H1 (cell line): ENCODE results near the gene CBX2. TPM values are rescaled to one million over a fixed set of nuclear protein-coding genes. Genes with fewer than 3 reads are reported as not detected.

Experiments
- CTCF ChIA-PET: fragments of 300-600 bp; sonication (Branson Sonifier 250); formaldehyde crosslinking; loops from one replicate; lab custom pipeline; 2021; ENCODE audit not compliant: partially characterized antibody; lab: Charles Lee
- POLR2A ChIA-PET: fragments of 300-600 bp; sonication (Branson Sonifier 250); formaldehyde crosslinking; loops from one replicate; lab custom pipeline; 2021; ENCODE audit warnings: inconsistent platforms; ENCODE audit not compliant: partially characterized antibody; lab: Charles Lee
- DNase-seq, 2 experiments: peaks; one replicate each; pipeline versions ENCODE4 v3.0.0 to v3.0.0-alpha.2; 2010 to 2022; ENCODE audit warnings: low spot score in 2 of 2, low read depth in 1 of 2, mixed read lengths in 1 of 2
- FAIRE-seq: peaks from 2 replicates; lab custom pipeline; 2011; peaks lifted over from hg19 to GRCh38; lab: Jason Lieb, UNC
- H2AFZ ChIP-seq: 2 replicates; pipeline ENCODE4 v1.8.1; 2012; ENCODE audit warnings: low read length, inconsistent platforms
- H2AK5ac ChIP-seq: 2 replicates; pipeline ENCODE4 v1.6.1; 2013; ENCODE audit warnings: low read depth, low read length
- H2BK120ac ChIP-seq: replicated peaks from 2 replicates; pipeline ENCODE3; 2013; ENCODE audit warnings: low read depth, low read length, inconsistent platforms
- H2BK12ac ChIP-seq: 2 replicates; pipeline ENCODE4 v1.6.1; 2013; ENCODE audit warnings: low read depth, low read length
- H2BK15ac ChIP-seq: 2 replicates; pipeline ENCODE4 v1.6.1; 2013; ENCODE audit warnings: low read length
- H2BK20ac ChIP-seq: 2 replicates; pipeline ENCODE4 v1.6.1; 2013; ENCODE audit warnings: low read length
- H2BK5ac ChIP-seq: 2 replicates; pipeline ENCODE4 v1.6.1; 2013; ENCODE audit warnings: low read depth, low read length
- H3K14ac ChIP-seq: 2 replicates; pipeline ENCODE4 v1.6.1; 2013; ENCODE audit warnings: inconsistent platforms; ENCODE audit not compliant: insufficient read length
- H3K18ac ChIP-seq: 2 replicates; pipeline ENCODE4 v1.6.1; 2013; ENCODE audit warnings: low read length; ENCODE audit errors: extremely low read depth
- H3K23ac ChIP-seq: 2 replicates; pipeline ENCODE4 v1.6.1; 2013; ENCODE audit warnings: inconsistent platforms; ENCODE audit not compliant: insufficient read length
- H3K23me2 ChIP-seq: 2 replicates; pipeline ENCODE4 v1.6.1; 2013; ENCODE audit warnings: low read depth, low read length
- H3K27ac ChIP-seq: 2 replicates; pipeline ENCODE4 v1.6.1; 2011; ENCODE audit warnings: low read depth, low read length, inconsistent platforms
- H3K27me3 ChIP-seq, 4 experiments: replicated peaks in 1 of 4; 1 replicate in 1 of 4; 2 replicates in 3 of 4; pipeline versions ENCODE4 v1.6.1 to v1.8.1; 2011 to 2013; ENCODE audit warnings: low read length in 3 of 4, mild to moderate bottlenecking in 3 of 4, inconsistent platforms in 2 of 4, mixed read lengths in 2 of 4, moderate library complexity in 1 of 4; ENCODE audit not compliant: control insufficient read depth in 3 of 4, insufficient read depth in 3 of 4; ENCODE audit errors: extremely low read depth in 1 of 4
- H3K36me3 ChIP-seq, 4 experiments: 2 replicates each; pipeline versions ENCODE4 v1.6.1 to v1.8.1; 2011 to 2013; ENCODE audit warnings: mild to moderate bottlenecking in 4 of 4, low read length in 3 of 4, moderate library complexity in 2 of 4, control low read depth in 1 of 4, inconsistent platforms in 1 of 4; ENCODE audit not compliant: insufficient read depth in 4 of 4, control insufficient read depth in 2 of 4
- H3K4ac ChIP-seq: replicated peaks from 2 replicates; pipeline ENCODE3; 2013; ENCODE audit warnings: low read length, low read depth, mixed read lengths, inconsistent platforms; ENCODE audit not compliant: insufficient read length
- H3K4me1 ChIP-seq, 4 experiments: replicated peaks in 1 of 4; 1 replicate in 1 of 4; 2 replicates in 3 of 4; pipeline versions ENCODE4 v1.6.1 to v1.8.1; 2011 to 2013; ENCODE audit warnings: low read length in 3 of 4, inconsistent platforms in 2 of 4, mixed read lengths in 1 of 4; ENCODE audit not compliant: insufficient read depth in 4 of 4, control insufficient read depth in 3 of 4
- H3K4me2 ChIP-seq, 2 experiments: 2 replicates each; pipeline versions ENCODE4 v1.6.1 to v1.8.1; 2011 to 2013; ENCODE audit warnings: low read depth in 2 of 2, low read length in 2 of 2, control low read depth in 1 of 2, inconsistent platforms in 1 of 2, mild to moderate bottlenecking in 1 of 2; ENCODE audit not compliant: insufficient read depth in 1 of 2
- H3K4me3 ChIP-seq, 4 experiments: fragments of 200-600, 300-600 bp in 1 of 4; sonication (generic), shearing (Covaris generic), sonication (Bioruptor Twin) in 1 of 4; 2 replicates each; pipeline versions ENCODE4 v1.5.1 to v1.8.1; 2011 to 2016; ENCODE audit warnings: low read length in 4 of 4, low read depth in 3 of 4, control low read depth in 2 of 4, inconsistent platforms in 2 of 4, mild to moderate bottlenecking in 2 of 4, mixed read lengths in 1 of 4, moderate library complexity in 1 of 4; ENCODE audit not compliant: insufficient read depth in 2 of 4; ENCODE audit errors: extremely low read depth in 1 of 4
- H3K56ac ChIP-seq: replicated peaks from 2 replicates; pipeline ENCODE3; 2013; ENCODE audit warnings: low read depth, mild to moderate bottlenecking, mixed read lengths, low read length, inconsistent platforms; ENCODE audit not compliant: insufficient read length
- H3K79me1 ChIP-seq: 2 replicates; pipeline ENCODE4 v1.6.1; 2013; ENCODE audit warnings: low read depth, low read length, control low read depth
- H3K79me2 ChIP-seq, 2 experiments: 2 replicates each; pipeline versions ENCODE4 v1.6.1 to v1.8.1; 2012 to 2013; ENCODE audit warnings: low read length in 2 of 2, mild to moderate bottlenecking in 2 of 2, inconsistent platforms in 1 of 2; ENCODE audit not compliant: insufficient read depth in 2 of 2, control insufficient read depth in 1 of 2
- H3K9ac ChIP-seq, 4 experiments: replicated peaks in 1 of 4; 1 replicate in 1 of 4; 2 replicates in 3 of 4; pipeline versions ENCODE4 v1.6.1 to v1.8.1; 2011 to 2013; ENCODE audit warnings: low read depth in 3 of 4, low read length in 3 of 4, control low read depth in 2 of 4, mild to moderate bottlenecking in 2 of 4, moderate library complexity in 2 of 4, inconsistent platforms in 1 of 4; ENCODE audit errors: extremely low read depth in 1 of 4
- H3K9me3 ChIP-seq, 2 experiments: 2 replicates each; pipeline versions ENCODE4 v1.6.1 to v1.8.1; 2012 to 2013; ENCODE audit warnings: mild to moderate bottlenecking in 2 of 2, moderate library complexity in 2 of 2, control low read depth in 1 of 2, inconsistent platforms in 1 of 2, low read depth in 1 of 2, low read length in 1 of 2, mixed read lengths in 1 of 2; ENCODE audit not compliant: insufficient read depth in 2 of 2
- H4K20me1 ChIP-seq, 2 experiments: replicated peaks in 1 of 2; 2 replicates each; pipeline versions ENCODE3 to v1.8.1; 2011 to 2013; ENCODE audit warnings: inconsistent platforms in 2 of 2, low read length in 2 of 2, mild to moderate bottlenecking in 1 of 2; ENCODE audit not compliant: insufficient read depth in 2 of 2, control insufficient read depth in 1 of 2
- H4K5ac ChIP-seq: 2 replicates; pipeline ENCODE4 v1.6.1; 2013; ENCODE audit warnings: low read length, low read depth, mixed read lengths, inconsistent platforms; ENCODE audit not compliant: insufficient read length
- H4K8ac ChIP-seq: 2 replicates; pipeline ENCODE4 v1.8.0; 2013; ENCODE audit warnings: mild to moderate bottlenecking, moderate library complexity, low read length, inconsistent platforms; ENCODE audit not compliant: insufficient read depth; ENCODE audit errors: extremely low read depth
- H4K91ac ChIP-seq: replicated peaks from 2 replicates; pipeline ENCODE3; 2013; ENCODE audit warnings: low read length, mixed read lengths, inconsistent platforms; ENCODE audit not compliant: insufficient read length
- BACH1 ChIP-seq: IDR thresholded peaks from 2 replicates; pipeline ENCODE4 v1.6.1; 2012; ENCODE audit warnings: low read length, improper control_type of control experiment
- CTCF ChIP-seq, 3 experiments: IDR thresholded peaks; 1 replicate in 2 of 3; 2 replicates in 1 of 3; pipeline versions ENCODE4 v1.5.1 to v1.6.1; 2011; ENCODE audit warnings: low read length in 3 of 3, mild to moderate bottlenecking in 3 of 3, inconsistent platforms in 2 of 3, low read depth in 1 of 3, moderate library complexity in 1 of 3; ENCODE audit not compliant: insufficient read depth in 1 of 3; ENCODE audit errors: control extremely low read depth in 1 of 3
- FOSL1 ChIP-seq: IDR thresholded peaks from 2 replicates; pipeline ENCODE4 v1.6.1; 2011; ENCODE audit warnings: mild to moderate bottlenecking, low read depth, low read length, moderate library complexity; ENCODE audit not compliant: insufficient read depth
- HDAC6 ChIP-seq: IDR thresholded peaks from one replicate; pipeline ENCODE4 v1.7.1; 2012; ENCODE audit warnings: low read depth, mild to moderate bottlenecking, inconsistent platforms, low read length, moderate library complexity
- JUN ChIP-seq: IDR thresholded peaks from 2 replicates; pipeline ENCODE4 v1.6.1; 2011; ENCODE audit warnings: low read depth, mild to moderate bottlenecking, improper control_type of control experiment, low read length
- POLR2AphosphoS5 ChIP-seq: IDR thresholded peaks from 2 replicates; pipeline ENCODE4 v1.6.1; 2011; ENCODE audit warnings: low read depth, low read length
- RFX5 ChIP-seq: IDR thresholded peaks from 2 replicates; pipeline ENCODE4 v1.6.1; 2011; ENCODE audit warnings: low read depth, low read length, improper control_type of control experiment, borderline replicate concordance
- RXRA ChIP-seq: IDR thresholded peaks from 2 replicates; pipeline ENCODE4 v1.6.1; 2011; ENCODE audit warnings: low read depth, mild to moderate bottlenecking, low read length, moderate library complexity; ENCODE audit not compliant: insufficient read depth
- TBP ChIP-seq: IDR thresholded peaks from 2 replicates; pipeline ENCODE4 v1.6.1; 2011; ENCODE audit warnings: low read depth, low read length, improper control_type of control experiment
- WGBS, 2 experiments: shearing (Covaris generic) in 1 of 2; methylation state at CpG; one replicate each; pipeline versions ENCODE4 v1.1.6 to v1.1.7; 2013 to 2015; ENCODE audit warnings: low lambda C conversion rate in 2 of 2, mixed read lengths in 2 of 2, inconsistent platforms in 1 of 2, low coverage in 1 of 2, missing lambda C conversion rate in 1 of 2; ENCODE audit not compliant: insufficient replicate concordance in 2 of 2, insufficient coverage in 1 of 2, insufficient read length in 1 of 2; ENCODE audit errors: extremely low coverage in 1 of 2, missing lambda C conversion rate in 1 of 2; 5-methylcytosine and 5-hydroxymethylcytosine counted together
- polyA plus RNA-seq, 7 experiments: library from polyadenylated mRNA; depleted of rRNA in 3 of 7; stranded (reverse) in 5 of 7; unstranded in 2 of 7; fragments of >200 nt in 5 of 7; fragments of 200-250 nt in 2 of 7; gene quantifications; 1 replicate in 5 of 7; 2 replicates in 1 of 7; 4 replicates in 1 of 7; pipeline versions ENCODE4 v1.2.1 to v1.2.3, GENCODE V29; 2011 to 2013; ENCODE audit warnings: missing spikeins in 2 of 7, mixed read lengths in 2 of 7
- total RNA-seq: library from RNA; stranded (reverse); fragmentation: NEBNext Ultra II Directional; extraction: Animal tissue kit (Norgen Biotek cat#: 25700); gene quantifications from 2 replicates; pipeline ENCODE4 v1.2.1, GENCODE V29; 2021

The CBX2 gene
- total and polyA plus RNA-seq, 2 of the 8 experiments (the other 6 are each of a cell fraction or from before 2014, with no cell fraction given): 64.3 to 83.9 TPM

GRCh38 chr17:79783891-79784290 lies 5.9 kb downstream of the CBX2 start:
- no peak overlapping the region for H3K18ac ChIP-seq
- peaks cover 43 to 60% of the 10 kb centered on the region in 2 experiments for H4K20me1 ChIP-seq
- WGBS, 2 experiments: 92% methylated on average over 13 of the region's 18 CpGs; no CpG with 5 or more reads in 1 of the 2 experiments
- H3K4me2 ChIP-seq: no peak overlapping the region
- no peak for TF ChIP-seq JUN
- no peak for TF ChIP-seq FOSL1
- no peak for TF ChIP-seq CTCF (IDR thresholded peaks at IDR 0.05; ENCODE audit: control extremely low read depth in 1 of 3, insufficient read depth in 1 of 3, low read depth in 1 of 3, low read length in 3 of 3)
- TF ChIP-seq POLR2AphosphoS5: 0 out of 2 replicates have a peak, but pooled peaks have one; percentile 3
- TF ChIP-seq RFX5: no peak
- TF ChIP-seq RXRA: no peak
- no peak for TF ChIP-seq BACH1
- TF ChIP-seq HDAC6: no peak
- TF ChIP-seq TBP: no peak
- H3K23me2 ChIP-seq: peaks cover 6% of the 10 kb centered on the region
- H3K27ac ChIP-seq: no peak overlapping the region
- H2BK15ac ChIP-seq: no peak overlapping the region
- no peak overlapping the region for H4K5ac ChIP-seq
- no peak overlapping the region for H2BK5ac ChIP-seq
- peaks cover 34% of the 10 kb centered on the region for H3K79me1 ChIP-seq
- H3K23ac ChIP-seq: no peak overlapping the region
- H3K4me1 ChIP-seq: peaks cover 3 to 34% (median 19%) of the 10 kb centered on the region in 4 experiments
- no peak overlapping the region for H2BK12ac ChIP-seq
- peak overlapping the region; percentile 60 for H4K8ac ChIP-seq
- H3K4ac ChIP-seq: no peak overlapping the region
- DNase-seq: no peak
- no peak overlapping the region for H3K14ac ChIP-seq
- FAIRE-seq: no peak
- no peak overlapping the region for H3K4me3 ChIP-seq
- no peak overlapping the region for H3K9ac ChIP-seq
- ChIA-PET CTCF (interaction anchor here (0.8 to 1.8 kb wide), 7 partner anchors 8 to 133 kb away, joined by 3 to 9 read pairs (median 3); no protein-coding TSS in a partner anchor), POLR2A (interaction anchor here (1.0 to 4.2 kb wide), 8 partner anchors 15 to 233 kb away, joined by 3 to 18 read pairs (median 4); no protein-coding TSS in a partner anchor)
- H2BK20ac ChIP-seq: no peak overlapping the region
- no peaks in the 10 kb centered on the region for H3K9me3 ChIP-seq
- H2AK5ac ChIP-seq: no peak overlapping the region
- H2AFZ ChIP-seq: no peak overlapping the region
- no peak overlapping the region for H3K56ac ChIP-seq
- no peak overlapping the region for H4K91ac ChIP-seq
- H2BK120ac ChIP-seq: no peak overlapping the region
- peaks cover 25 to 66% (median 47%) of the 10 kb centered on the region in 4 experiments; a peak in 7 of 8 replicates for H3K36me3 ChIP-seq
- H3K79me2 ChIP-seq: peaks cover 0 to 28% of the 10 kb centered on the region in 2 experiments; a peak in 2 of 4 replicates
- peaks cover 0 to 8% (median 6%) of the 10 kb centered on the region in 4 experiments; a peak in 4 of 7 replicates for H3K27me3 ChIP-seq
